Glutamatergic neuron (in vitro differentiated cells): ENCODE results near the gene DMBX1. TPM values are rescaled to one million over a fixed set of nuclear protein-coding genes. Genes with fewer than 3 reads are reported as not detected.

Source experiments
- DNase-seq: peaks from one replicate; pipeline ENCODE4 v3.0.0; 2022
- H3K27ac Mint-ChIP-seq: one replicate; pipeline ENCODE4 v1.8.0; 2020; ENCODE audit warnings: mild to moderate bottlenecking, mixed read lengths, inconsistent platforms; ENCODE audit not compliant: unreplicated experiment
- H3K27me3 Mint-ChIP-seq: one replicate; pipeline ENCODE4 v1.8.0; 2020; ENCODE audit warnings: mild to moderate bottlenecking, moderate library complexity, mixed read lengths, inconsistent platforms; ENCODE audit not compliant: unreplicated experiment
- H3K36me3 Mint-ChIP-seq: one replicate; pipeline ENCODE4 v1.8.0; 2020; ENCODE audit warnings: mild to moderate bottlenecking, mixed read lengths, inconsistent platforms; ENCODE audit not compliant: unreplicated experiment
- H3K4me1 Mint-ChIP-seq: one replicate; pipeline ENCODE4 v1.8.0; 2020; ENCODE audit warnings: mild to moderate bottlenecking, low read depth, mixed read lengths, inconsistent platforms; ENCODE audit not compliant: unreplicated experiment
- H3K4me3 Mint-ChIP-seq: one replicate; pipeline ENCODE4 v1.8.0; 2020; ENCODE audit warnings: mild to moderate bottlenecking, mixed read lengths, inconsistent platforms; ENCODE audit not compliant: unreplicated experiment
- H3K9me3 Mint-ChIP-seq: one replicate; pipeline ENCODE4 v1.8.0; 2020; ENCODE audit warnings: mild to moderate bottlenecking, moderate library complexity, mixed read lengths, inconsistent platforms; ENCODE audit not compliant: unreplicated experiment
- total RNA-seq: library from RNA; stranded (reverse); fragmentation: NEBNext Ultra II Directional; extraction: Animal tissue kit (Norgen Biotek cat#: 25700); gene quantifications from one replicate; pipeline ENCODE4 v1.2.1, GENCODE V29; 2021; ENCODE audit not compliant: unreplicated experiment
- TF ChIP-seq, protein P1 (sequence below): fragments of 200-600 bp; sonication (generic); IDR thresholded peaks from one replicate; pipeline ENCODE4 v1.5.0; 2021; ENCODE audit not compliant: partially characterized antibody, unreplicated experiment

DMBX1 gene
- total RNA-seq, 1 donor from 2014 or later = not detected

DNA sequence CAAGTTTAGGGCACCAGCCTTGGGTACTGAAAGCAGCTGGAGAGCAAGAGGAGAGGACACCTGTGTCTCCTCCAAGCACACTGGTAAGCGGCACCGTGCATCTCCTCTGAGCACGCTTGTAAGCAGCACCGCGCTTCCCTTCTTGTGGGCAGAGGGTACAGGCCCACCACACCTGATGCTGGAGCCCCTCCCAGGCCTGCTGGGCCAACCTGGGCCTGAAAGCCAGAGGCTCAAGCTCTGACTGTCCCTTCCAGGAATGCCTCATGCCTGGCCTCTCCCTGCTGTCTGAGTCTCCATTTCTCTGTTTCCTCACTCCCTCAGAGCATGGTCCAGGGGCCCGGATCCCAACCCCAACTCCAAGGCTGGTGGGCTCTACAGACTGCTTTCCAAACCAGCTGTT is 25.9 kb downstream of the DMBX1 start:
- no peak overlapping the region for H3K4me3 Mint-ChIP-seq
- TF ChIP-seq, protein P1, sequence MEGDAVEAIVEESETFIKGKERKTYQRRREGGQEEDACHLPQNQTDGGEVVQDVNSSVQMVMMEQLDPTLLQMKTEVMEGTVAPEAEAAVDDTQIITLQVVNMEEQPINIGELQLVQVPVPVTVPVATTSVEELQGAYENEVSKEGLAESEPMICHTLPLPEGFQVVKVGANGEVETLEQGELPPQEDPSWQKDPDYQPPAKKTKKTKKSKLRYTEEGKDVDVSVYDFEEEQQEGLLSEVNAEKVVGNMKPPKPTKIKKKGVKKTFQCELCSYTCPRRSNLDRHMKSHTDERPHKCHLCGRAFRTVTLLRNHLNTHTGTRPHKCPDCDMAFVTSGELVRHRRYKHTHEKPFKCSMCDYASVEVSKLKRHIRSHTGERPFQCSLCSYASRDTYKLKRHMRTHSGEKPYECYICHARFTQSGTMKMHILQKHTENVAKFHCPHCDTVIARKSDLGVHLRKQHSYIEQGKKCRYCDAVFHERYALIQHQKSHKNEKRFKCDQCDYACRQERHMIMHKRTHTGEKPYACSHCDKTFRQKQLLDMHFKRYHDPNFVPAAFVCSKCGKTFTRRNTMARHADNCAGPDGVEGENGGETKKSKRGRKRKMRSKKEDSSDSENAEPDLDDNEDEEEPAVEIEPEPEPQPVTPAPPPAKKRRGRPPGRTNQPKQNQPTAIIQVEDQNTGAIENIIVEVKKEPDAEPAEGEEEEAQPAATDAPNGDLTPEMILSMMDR = no peak
- DNase-seq = no peak
- H3K27ac Mint-ChIP-seq = no peak overlapping the region
- H3K9me3 Mint-ChIP-seq = no peaks in the 10 kb centered on the region
- H3K27me3 Mint-ChIP-seq = peaks cover 3% of the 10 kb centered on the region
- peaks cover 3% of the 10 kb centered on the region for H3K4me1 Mint-ChIP-seq
- no peaks in the 10 kb centered on the region for H3K36me3 Mint-ChIP-seq

DNA sequence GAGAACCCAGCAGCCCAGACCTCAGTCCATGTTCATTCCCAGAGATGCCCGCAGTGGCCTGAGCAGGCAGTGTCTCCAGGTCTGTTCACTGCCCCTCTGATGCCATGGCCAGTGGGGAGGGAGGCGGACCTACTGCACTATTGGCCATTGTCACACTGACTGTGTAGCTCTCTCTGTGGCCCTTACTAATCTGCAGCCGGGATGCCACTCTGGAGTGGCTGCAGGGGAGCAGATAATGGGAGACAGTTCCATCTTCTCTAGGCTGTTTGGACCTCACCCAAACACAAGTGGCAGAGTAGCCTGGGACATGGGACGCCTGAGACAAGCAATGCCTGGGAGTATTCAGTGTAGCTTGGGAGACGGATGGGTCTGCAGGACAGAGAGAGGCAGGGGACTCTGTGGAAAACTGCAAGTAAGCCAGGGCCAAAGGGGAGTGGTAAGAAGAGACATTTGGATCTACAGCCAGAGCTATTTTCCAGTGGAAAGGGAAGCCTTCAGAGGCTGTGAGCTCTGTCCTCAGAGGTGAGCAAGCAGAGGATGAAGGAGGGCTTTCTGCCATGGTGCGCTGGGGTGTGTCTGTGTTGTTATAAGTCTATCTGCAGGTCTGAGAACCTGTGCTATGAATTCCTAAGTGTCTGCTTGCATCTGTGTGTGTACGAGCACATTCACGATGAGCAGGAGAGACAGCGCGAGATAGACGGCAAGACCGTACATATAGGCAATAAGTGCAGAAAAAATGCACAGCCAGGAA is 26.7 kb downstream of the DMBX1 start:
- Mint-ChIP-seq H3K4me1 (peaks cover 3% of the 10 kb centered on the region), H3K9me3 (no peaks in the 10 kb centered on the region), H3K36me3 (no peaks in the 10 kb centered on the region), H3K27ac (no peak overlapping the region), H3K27me3 (peaks cover 4% of the 10 kb centered on the region), H3K4me3 (no peak overlapping the region)
- DNase-seq = no peak
- TF ChIP-seq, protein P1 = no peak

DNA sequence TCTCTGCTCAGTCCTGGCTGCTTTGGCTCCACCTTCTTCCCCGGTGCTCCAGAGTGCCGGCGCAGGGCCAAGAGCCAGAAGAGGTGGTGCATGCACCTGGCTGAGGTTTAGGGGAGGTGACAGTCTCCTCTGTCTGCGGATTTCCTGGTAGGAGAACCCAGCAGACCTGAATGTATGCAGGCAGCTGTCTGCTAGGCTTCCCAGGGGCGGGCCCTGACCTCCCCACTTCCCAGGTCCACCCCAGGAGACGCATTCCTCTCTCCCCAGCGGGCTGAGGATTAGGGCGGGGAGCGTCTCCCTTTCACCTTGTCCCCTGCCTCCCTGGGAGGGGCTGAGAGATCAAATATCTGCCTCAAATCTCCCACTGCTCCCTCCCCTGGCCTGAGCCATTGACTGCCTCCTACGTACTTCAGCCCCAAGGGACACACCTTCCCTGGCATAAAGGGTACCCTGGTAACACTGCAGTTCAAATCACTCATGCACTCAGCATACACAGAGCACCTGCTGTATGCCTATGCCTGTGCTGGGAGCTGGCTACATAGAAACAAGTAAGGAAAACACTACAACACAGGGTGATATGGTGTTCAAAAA is 27.5 kb downstream of the DMBX1 start:
- H3K36me3 Mint-ChIP-seq = no peaks in the 10 kb centered on the region
- TF ChIP-seq, protein P1 = no peak
- H3K4me3 Mint-ChIP-seq = no peak overlapping the region
- no peak overlapping the region for H3K27ac Mint-ChIP-seq
- no peak for DNase-seq
- peaks cover 3% of the 10 kb centered on the region for H3K4me1 Mint-ChIP-seq
- H3K27me3 Mint-ChIP-seq = peaks cover 4% of the 10 kb centered on the region
- no peaks in the 10 kb centered on the region for H3K9me3 Mint-ChIP-seq

DNA sequence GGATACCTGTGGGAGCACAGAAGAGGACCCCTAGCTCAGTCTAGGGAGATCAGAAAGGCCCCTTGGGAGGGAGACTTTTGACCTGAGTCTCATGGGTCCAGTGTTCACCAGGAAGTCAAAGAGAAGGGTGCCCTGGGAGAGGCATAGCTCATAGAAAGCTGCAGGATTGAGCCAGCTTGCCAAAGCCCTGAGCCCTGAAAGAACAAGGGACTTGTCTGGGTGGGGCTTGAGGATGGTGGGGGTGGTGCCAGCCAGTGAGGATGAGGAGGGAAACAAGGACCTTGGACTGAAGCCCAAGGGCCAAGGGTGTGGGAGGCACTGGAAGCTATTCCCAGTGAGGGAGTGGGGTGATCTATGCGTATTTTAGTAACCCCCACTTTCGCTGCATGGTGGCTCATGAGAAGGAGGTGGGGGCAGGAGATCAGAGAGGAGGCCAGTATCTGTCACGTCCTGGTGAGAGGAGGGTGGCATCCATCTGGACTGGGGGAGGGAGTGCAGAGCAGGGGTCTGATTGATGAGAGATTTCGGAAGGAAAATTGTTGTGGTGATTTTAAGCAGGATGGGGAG is 28.4 kb downstream of the DMBX1 start:
- Mint-ChIP-seq H3K27ac (no peak overlapping the region), H3K9me3 (no peaks in the 10 kb centered on the region), H3K4me1 (peaks cover 3% of the 10 kb centered on the region), H3K36me3 (no peaks in the 10 kb centered on the region), H3K27me3 (peaks cover 4% of the 10 kb centered on the region), H3K4me3 (no peak overlapping the region)
- TF ChIP-seq, protein P1 = no peak
- no peak for DNase-seq

DNA sequence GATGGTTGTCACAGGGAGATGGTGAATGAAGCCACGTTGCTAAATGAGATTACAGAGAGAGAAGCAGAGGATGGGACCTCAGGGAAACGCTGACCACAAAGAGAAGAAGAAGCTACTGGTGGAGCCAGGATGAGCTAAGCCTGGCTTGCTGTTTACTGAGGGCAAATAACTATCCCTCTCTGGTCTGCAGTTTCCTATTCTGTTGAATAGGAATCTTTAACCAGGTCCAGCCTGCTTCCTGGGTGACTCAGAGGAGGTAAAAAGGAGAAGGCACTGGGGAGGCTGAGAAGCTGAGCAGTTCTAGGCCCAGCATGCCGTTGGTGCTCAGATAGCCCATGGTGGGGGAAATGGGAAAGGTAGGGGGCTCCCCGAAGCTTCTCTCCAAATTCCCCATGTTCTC is 29.6 kb downstream of the DMBX1 start:
- H3K27me3 Mint-ChIP-seq = peaks cover 8% of the 10 kb centered on the region
- H3K4me3 Mint-ChIP-seq = no peak overlapping the region
- TF ChIP-seq, protein P1 = no peak
- no peak for DNase-seq
- H3K9me3 Mint-ChIP-seq = no peaks in the 10 kb centered on the region
- peaks cover 3% of the 10 kb centered on the region for H3K4me1 Mint-ChIP-seq
- no peak overlapping the region for H3K27ac Mint-ChIP-seq
- H3K36me3 Mint-ChIP-seq = no peaks in the 10 kb centered on the region
